ENCODE measurements around the gene LUC7L2.

DNA sequence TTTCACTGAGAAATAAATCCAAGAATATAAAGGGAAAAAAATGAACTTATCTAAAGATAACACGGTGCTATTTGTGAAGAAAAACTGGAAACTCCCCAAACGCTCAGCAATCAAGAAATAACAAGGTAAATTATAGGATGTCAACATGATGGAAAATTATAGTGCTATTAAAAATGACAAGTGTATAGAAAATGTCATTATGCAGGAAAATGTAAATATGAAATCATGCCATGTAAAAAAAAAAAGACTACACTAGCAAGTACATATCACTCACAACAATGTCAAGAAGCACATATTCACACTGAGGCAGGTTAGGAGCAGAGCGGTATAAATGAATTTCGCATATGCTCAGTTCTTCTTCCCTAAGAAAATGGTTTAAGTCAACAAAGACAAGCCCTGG is 96.1 kb downstream of the LUC7L2 start:
- TF ChIP-seq TCF12 (IDR thresholded peaks at IDR 0.05; ENCODE audit: low read depth): no peak
- no peak for TF ChIP-seq CREB1 (IDR thresholded peaks at IDR 0.05; ENCODE audit: low read depth)
- TF ChIP-seq, protein P1, sequence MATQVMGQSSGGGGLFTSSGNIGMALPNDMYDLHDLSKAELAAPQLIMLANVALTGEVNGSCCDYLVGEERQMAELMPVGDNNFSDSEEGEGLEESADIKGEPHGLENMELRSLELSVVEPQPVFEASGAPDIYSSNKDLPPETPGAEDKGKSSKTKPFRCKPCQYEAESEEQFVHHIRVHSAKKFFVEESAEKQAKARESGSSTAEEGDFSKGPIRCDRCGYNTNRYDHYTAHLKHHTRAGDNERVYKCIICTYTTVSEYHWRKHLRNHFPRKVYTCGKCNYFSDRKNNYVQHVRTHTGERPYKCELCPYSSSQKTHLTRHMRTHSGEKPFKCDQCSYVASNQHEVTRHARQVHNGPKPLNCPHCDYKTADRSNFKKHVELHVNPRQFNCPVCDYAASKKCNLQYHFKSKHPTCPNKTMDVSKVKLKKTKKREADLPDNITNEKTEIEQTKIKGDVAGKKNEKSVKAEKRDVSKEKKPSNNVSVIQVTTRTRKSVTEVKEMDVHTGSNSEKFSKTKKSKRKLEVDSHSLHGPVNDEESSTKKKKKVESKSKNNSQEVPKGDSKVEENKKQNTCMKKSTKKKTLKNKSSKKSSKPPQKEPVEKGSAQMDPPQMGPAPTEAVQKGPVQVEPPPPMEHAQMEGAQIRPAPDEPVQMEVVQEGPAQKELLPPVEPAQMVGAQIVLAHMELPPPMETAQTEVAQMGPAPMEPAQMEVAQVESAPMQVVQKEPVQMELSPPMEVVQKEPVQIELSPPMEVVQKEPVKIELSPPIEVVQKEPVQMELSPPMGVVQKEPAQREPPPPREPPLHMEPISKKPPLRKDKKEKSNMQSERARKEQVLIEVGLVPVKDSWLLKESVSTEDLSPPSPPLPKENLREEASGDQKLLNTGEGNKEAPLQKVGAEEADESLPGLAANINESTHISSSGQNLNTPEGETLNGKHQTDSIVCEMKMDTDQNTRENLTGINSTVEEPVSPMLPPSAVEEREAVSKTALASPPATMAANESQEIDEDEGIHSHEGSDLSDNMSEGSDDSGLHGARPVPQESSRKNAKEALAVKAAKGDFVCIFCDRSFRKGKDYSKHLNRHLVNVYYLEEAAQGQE (IDR thresholded peaks at IDR 0.05; ENCODE audit: low read depth): no peak

All from Ishikawa (cell line).